ENCODE results near the gene IL17B.

DNA sequence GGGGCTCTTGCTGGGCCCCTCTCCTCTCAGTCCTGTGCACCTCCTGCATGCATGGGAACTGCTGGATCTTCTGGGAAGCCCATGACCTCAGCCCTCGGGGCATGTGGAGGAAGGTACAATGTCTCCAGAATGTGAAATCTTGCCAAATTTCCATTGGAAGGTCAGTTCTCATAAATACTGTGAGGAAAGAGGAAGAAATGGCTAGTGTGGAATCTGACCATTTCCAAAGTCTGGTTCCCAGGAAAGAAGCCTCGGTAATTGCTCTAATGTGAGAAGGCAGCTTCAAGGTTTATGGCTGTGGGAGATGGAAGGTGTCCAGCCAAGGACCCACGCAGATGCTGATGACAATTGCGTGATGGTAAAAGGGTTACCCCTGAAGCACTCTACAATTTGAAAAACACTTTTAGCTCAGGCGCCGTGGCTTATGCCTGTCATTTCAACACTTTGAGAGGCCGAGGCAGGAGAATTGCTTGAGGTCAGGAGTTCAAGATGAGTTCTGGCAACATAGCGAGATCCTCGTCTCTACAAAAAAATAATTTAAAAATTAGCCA lies 8.1 kb upstream of the IL17B start:
- TF ChIP-seq, protein P1, sequence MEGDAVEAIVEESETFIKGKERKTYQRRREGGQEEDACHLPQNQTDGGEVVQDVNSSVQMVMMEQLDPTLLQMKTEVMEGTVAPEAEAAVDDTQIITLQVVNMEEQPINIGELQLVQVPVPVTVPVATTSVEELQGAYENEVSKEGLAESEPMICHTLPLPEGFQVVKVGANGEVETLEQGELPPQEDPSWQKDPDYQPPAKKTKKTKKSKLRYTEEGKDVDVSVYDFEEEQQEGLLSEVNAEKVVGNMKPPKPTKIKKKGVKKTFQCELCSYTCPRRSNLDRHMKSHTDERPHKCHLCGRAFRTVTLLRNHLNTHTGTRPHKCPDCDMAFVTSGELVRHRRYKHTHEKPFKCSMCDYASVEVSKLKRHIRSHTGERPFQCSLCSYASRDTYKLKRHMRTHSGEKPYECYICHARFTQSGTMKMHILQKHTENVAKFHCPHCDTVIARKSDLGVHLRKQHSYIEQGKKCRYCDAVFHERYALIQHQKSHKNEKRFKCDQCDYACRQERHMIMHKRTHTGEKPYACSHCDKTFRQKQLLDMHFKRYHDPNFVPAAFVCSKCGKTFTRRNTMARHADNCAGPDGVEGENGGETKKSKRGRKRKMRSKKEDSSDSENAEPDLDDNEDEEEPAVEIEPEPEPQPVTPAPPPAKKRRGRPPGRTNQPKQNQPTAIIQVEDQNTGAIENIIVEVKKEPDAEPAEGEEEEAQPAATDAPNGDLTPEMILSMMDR (IDR thresholded peaks at IDR 0.05), result no peak
- no peak for TF ChIP-seq POLR2A (IDR thresholded peaks at IDR 0.05)

All from adrenal gland (tissue), 5 donors.